ENCODE results near the gene ATP11B.

The ATP11B gene

GRCh38 chr3:182954553-182955235, 161.4 kb downstream of the ATP11B start:
- DNase-seq (ENCODE audit: low read depth), result no peak

GRCh38 chr3:182957226-182957625, 163.9 kb downstream of the ATP11B start:
- no peak for DNase-seq (ENCODE audit: low read depth)

- no peak for DNase-seq (ENCODE audit: low read depth)
Observed at GRCh38 chr3:182957676-182958266, 164.5 kb downstream of the ATP11B start.

- no peak for DNase-seq (ENCODE audit: low read depth)
Observed at GRCh38 chr3:182959474-182960350, 166.4 kb downstream of the ATP11B start.

GRCh38 chr3:182962166-182962565, 168.9 kb downstream of the ATP11B start:
- no peak for DNase-seq (ENCODE audit: low read depth)

GRCh38 chr3:182964179-182964578, 170.9 kb downstream of the ATP11B start:
- no peak for DNase-seq (ENCODE audit: low read depth)

- DNase-seq (ENCODE audit: low read depth), result no peak
Observed at GRCh38 chr3:182965861-182966366, 172.6 kb downstream of the ATP11B start.

GRCh38 chr3:182967218-182968204, 174.2 kb downstream of the ATP11B start:
- no peak for DNase-seq (ENCODE audit: low read depth)

GRCh38 chr3:182969277-182969676, 176.0 kb downstream of the ATP11B start:
- DNase-seq (ENCODE audit: low read depth), result peak; percentile 47

- DNase-seq (ENCODE audit: low read depth), result no peak
Observed at GRCh38 chr3:182969853-182970252, 176.5 kb downstream of the ATP11B start.

GRCh38 chr3:182970811-182971418, 177.6 kb downstream of the ATP11B start:
- no peak for DNase-seq (ENCODE audit: low read depth)
